A549 (cell line): ENCODE data around the gene RAX2. TPM values are rescaled to one million over a fixed set of nuclear protein-coding genes. Genes with fewer than 3 reads are reported as not detected.

Source experiments
- ATAC-seq, 2 experiments: fragments of 200-7000 bp in 1 of 2; fragments of >200 bp in 1 of 2; cut with Nextera tagmentation in 1 of 2; cut with Tn5 transposase in 1 of 2; 3 replicates each; pipeline versions ENCODE4 v1.8.0 to v1.9.1; 2018 to 2020; ENCODE audit warnings: mild to moderate bottlenecking in 1 of 2, moderate library complexity in 1 of 2
- CTCF ChIA-PET: fragments of 300-600 bp; sonication (Branson Sonifier 250); formaldehyde crosslinking; extraction: SDS; loops from one replicate; lab custom pipeline; 2021; ENCODE audit warnings: antibody characterized with exemption, inconsistent platforms; lab: Yijun Ruan, JAX
- POLR2A ChIA-PET: fragments of 350-600 bp; formaldehyde crosslinking; extraction: SDS; loops from one replicate; lab custom pipeline; 2021; ENCODE audit warnings: antibody characterized with exemption, inconsistent platforms; lab: Yijun Ruan, JAX
- DNase-seq, 2 experiments: peaks; one replicate each; pipeline versions ENCODE4 v3.0.0 to v3.0.0-alpha.2; 2011 to 2016; ENCODE audit warnings: low read depth in 1 of 2, low spot score in 1 of 2
- FAIRE-seq: peaks from 2 replicates; lab custom pipeline; 2011; peaks lifted over from hg19 to GRCh38; lab: Jason Lieb, UNC
- H3K27ac ChIP-seq, 2 experiments: fragments of >200 bp; sonication (Bioruptor Twin); formaldehyde crosslinking; 3 replicates each; pipeline ENCODE4 v1.5.1; 2016 to 2017
- H3K4me1 ChIP-seq: fragments of >200 bp; sonication (Bioruptor Twin); formaldehyde crosslinking; 3 replicates; pipeline ENCODE4 v1.6.1; 2016
- H3K4me2 ChIP-seq: fragments of >200 bp; sonication (Bioruptor Twin); formaldehyde crosslinking; 3 replicates; pipeline ENCODE4 v1.6.1; 2016
- H3K4me3 ChIP-seq: fragments of >200 bp; sonication (Bioruptor Twin); formaldehyde crosslinking; 3 replicates; pipeline ENCODE4 v1.5.1; 2016
- H3K9me3 ChIP-seq: fragments of >200 bp; sonication (Bioruptor Twin); formaldehyde crosslinking; 3 replicates; pipeline ENCODE4 v1.6.1; 2016
- ATOH8 ChIP-seq: fragments of 250-450 bp; sonication (Bioruptor Pico); IDR thresholded peaks from 2 replicates; pipeline ENCODE4 v1.5.0; 2020; ENCODE audit warnings: low read depth, mild to moderate bottlenecking, moderate library complexity
- CHD4 ChIP-seq: fragments of 200-600 bp; sonication (generic); IDR thresholded peaks from 2 replicates; pipeline ENCODE4 v1.6.1; 2016; ENCODE audit warnings: antibody characterized with exemption, mild to moderate bottlenecking, borderline replicate concordance
- E2F6 ChIP-seq: IDR thresholded peaks from 2 replicates; pipeline ENCODE4 v1.6.1; 2012; ENCODE audit warnings: low read depth, borderline replicate concordance
- EHMT2 ChIP-seq: fragments of 200-600 bp; sonication (generic); IDR thresholded peaks from 2 replicates; pipeline ENCODE4 v1.6.1; 2016; ENCODE audit warnings: antibody characterized with exemption, low read depth, mild to moderate bottlenecking, moderate library complexity
- ELK1 ChIP-seq: fragments of 150-350 bp; IDR thresholded peaks from 2 replicates; pipeline ENCODE4 v1.6.1; 2014; ENCODE audit warnings: low read depth, mild to moderate bottlenecking, low read length
- ESRRA ChIP-seq: fragments of 150-350 bp; IDR thresholded peaks from 2 replicates; pipeline ENCODE4 v1.6.1; 2014; ENCODE audit warnings: mild to moderate bottlenecking, low read length, borderline replicate concordance
- FOSL2 ChIP-seq, 2 experiments: fragments of 450-650 bp in 1 of 2; fragments of >200 bp in 1 of 2; sonication (Bioruptor Twin) in 1 of 2; formaldehyde crosslinking; IDR thresholded peaks; 2 replicates each; pipeline versions ENCODE4 v1.5.0 to v1.6.1; 2016 to 2020; ENCODE audit warnings: mild to moderate bottlenecking in 1 of 2, moderate library complexity in 1 of 2
- GATA3 ChIP-seq: IDR thresholded peaks from 2 replicates; pipeline ENCODE4 v1.6.1; 2012; ENCODE audit warnings: borderline replicate concordance
- HES2 ChIP-seq: fragments of >200 bp; sonication (Bioruptor Twin); formaldehyde crosslinking; IDR thresholded peaks from 2 replicates; pipeline ENCODE4 v1.6.1; 2016
- HMGXB4 ChIP-seq: fragments of 250-450 bp; sonication (Bioruptor Pico); IDR thresholded peaks from 2 replicates; pipeline ENCODE4 v1.5.0; 2021; ENCODE audit warnings: mild to moderate bottlenecking, moderate library complexity, borderline replicate concordance
- HOXA7 ChIP-seq: fragments of 250-450 bp; sonication (Bioruptor Pico); IDR thresholded peaks from 2 replicates; pipeline ENCODE4 v1.5.0; 2020; ENCODE audit warnings: mild to moderate bottlenecking, moderate library complexity
- HOXB5 ChIP-seq: fragments of 250-450 bp; sonication (Bioruptor Pico); IDR thresholded peaks from 2 replicates; pipeline ENCODE4 v1.5.0; 2020; ENCODE audit warnings: mild to moderate bottlenecking, moderate library complexity
- JUNB ChIP-seq: fragments of >200 bp; sonication (Bioruptor Twin); formaldehyde crosslinking; IDR thresholded peaks from 2 replicates; pipeline ENCODE4 v1.6.1; 2016
- KDM1A ChIP-seq: fragments of 200-600 bp; sonication (generic); IDR thresholded peaks from 2 replicates; pipeline ENCODE4 v1.6.1; 2016; ENCODE audit warnings: low read depth, mild to moderate bottlenecking
- MAX ChIP-seq: IDR thresholded peaks from 2 replicates; pipeline ENCODE4 v1.6.1; 2012
- MAZ ChIP-seq: fragments of 150-350 bp; IDR thresholded peaks from 2 replicates; pipeline ENCODE4 v1.6.1; 2014; ENCODE audit warnings: antibody characterized with exemption, low read depth, low read length, borderline replicate concordance
- NFE2L2 ChIP-seq: fragments of 150-350 bp; conservative IDR thresholded peaks from 2 replicates; pipeline ENCODE4 v1.6.1; 2014; ENCODE audit warnings: low read length
- NR3C1 ChIP-seq: fragments of >200 bp; sonication (Bioruptor Twin); formaldehyde crosslinking; IDR thresholded peaks from 3 replicates; pipeline ENCODE4 v1.6.1; 2017
- PBX3 ChIP-seq: IDR thresholded peaks from 2 replicates; pipeline ENCODE4 v1.6.1; 2012
- PHF8 ChIP-seq: fragments of 200-600 bp; sonication (generic); IDR thresholded peaks from 2 replicates; pipeline ENCODE4 v1.6.1; 2016; ENCODE audit warnings: low read depth, mild to moderate bottlenecking, antibody characterized with exemption, moderate library complexity, borderline replicate concordance
- POLR2A ChIP-seq: IDR thresholded peaks from 2 replicates; pipeline ENCODE4 v1.6.1; 2012; ENCODE audit warnings: mild to moderate bottlenecking, low read length
- POLR2AphosphoS2 ChIP-seq: conservative IDR thresholded peaks from 2 replicates; pipeline ENCODE4 v1.6.1; 2012; ENCODE audit warnings: low read length, improper control_type of control experiment, inconsistent platforms
- RARB ChIP-seq: fragments of 250-450 bp; sonication (Bioruptor Pico); IDR thresholded peaks from 2 replicates; pipeline ENCODE4 v1.8.0; 2021; ENCODE audit warnings: mild to moderate bottlenecking, moderate library complexity
- RNF2 ChIP-seq: fragments of 200-600 bp; sonication (generic); IDR thresholded peaks from 2 replicates; pipeline ENCODE4 v1.6.1; 2016; ENCODE audit warnings: low read depth, mild to moderate bottlenecking, antibody characterized with exemption, moderate library complexity, borderline replicate concordance
- SREBF2 ChIP-seq: fragments of 450-650 bp; IDR thresholded peaks from 2 replicates; pipeline ENCODE4 v1.6.1; 2014; ENCODE audit warnings: mild to moderate bottlenecking, moderate library complexity
- USF2 ChIP-seq: fragments of 450-650 bp; IDR thresholded peaks from 2 replicates; pipeline ENCODE4 v1.6.1; 2014; ENCODE audit warnings: antibody characterized with exemption
- ZC3H11A ChIP-seq: fragments of 450-650 bp; IDR thresholded peaks from 2 replicates; pipeline ENCODE4 v1.6.1; 2014; ENCODE audit warnings: antibody characterized with exemption, mild to moderate bottlenecking
- ZNF302 ChIP-seq: fragments of 250-450 bp; sonication (Bioruptor Pico); IDR thresholded peaks from 2 replicates; pipeline ENCODE4 v1.9.0; 2021; ENCODE audit warnings: inconsistent platforms, mild to moderate bottlenecking, moderate library complexity
- WGBS: methylation state at CpG from one replicate; pipeline ENCODE4 v1.1.6; 2017; ENCODE audit errors: missing lambda C conversion rate; 5-methylcytosine and 5-hydroxymethylcytosine counted together
- polyA plus RNA-seq, 4 experiments: library from polyadenylated mRNA; depleted of rRNA in 3 of 4; stranded (reverse); fragments of >200 nt; fragmentation: RNase III in 1 of 4; extraction: RNeasy Plus Mini Kit Qiagen cat#74134 plus additional on column Dnase treatment in 1 of 4; gene quantifications; 2 replicates in 3 of 4; 3 replicates in 1 of 4; pipeline ENCODE4 v1.2.3, GENCODE V29; 2011 to 2017

Gene RAX2
- polyA plus RNA-seq, 2 of the 4 experiments (the other 2 are of a cell fraction) = not detected

GRCh38 chr19:3788996-3789778, 17.2 kb upstream of the RAX2 start:
- WGBS = 54% methylated on average over 16 of the region's 16 CpGs
- CTCF ChIA-PET = interaction anchor here (0.9 to 1.8 kb wide), 3 partner anchors 10 to 32 kb away, joined by 3 to 5 read pairs (median 3); no protein-coding TSS in a partner anchor
- FAIRE-seq (no peak), DNase-seq (no peak), ATAC-seq (no peak)
- Histone ChIP-seq H3K4me2 (no peak overlapping the region), H3K27ac (no peak overlapping the region), H3K9me3 (no peaks in the 10 kb centered on the region), H3K4me1 (peaks cover 9% of the 10 kb centered on the region; the same call in 1 of the 3 replicates), H3K4me3 (no peak overlapping the region)
- TF ChIP-seq GATA3 (no peak), PBX3 (no peak), E2F6 (no peak), HOXB5 (no peak), POLR2A (no peak), ESRRA (no peak), NR3C1 (no peak), JUNB (no peak), HES2 (no peak), RARB (CRISPR knock-in tag) (no peak), PHF8 (no peak), MAX (no peak), USF2 (no peak), ZNF302 (no peak)
- POLR2A ChIA-PET = interaction anchor here (1.0 kb wide), 1 partner anchor 196 kb away, joined by 7 read pairs; the partner anchor contains the start of gene EEF2

- ATAC-seq (no peak), DNase-seq (no peak)
- H3K4me2 ChIP-seq = peak within 1 kb of the TSS; percentile 74
- TF ChIP-seq POLR2AphosphoS2 = no peak
- TF ChIP-seq EHMT2 = no peak
- no peak for TF ChIP-seq MAZ
- TF ChIP-seq KDM1A = no peak
- TF ChIP-seq PHF8 = no peak
- no peak for TF ChIP-seq ELK1
- no peak for TF ChIP-seq NFE2L2
- TF ChIP-seq HMGXB4 (CRISPR knock-in tag) = no peak
- no peak for TF ChIP-seq CHD4
- no peak for TF ChIP-seq ZC3H11A
- TF ChIP-seq POLR2A = no peak
- TF ChIP-seq HOXA7 (CRISPR knock-in tag) = no peak
- TF ChIP-seq HOXB5 = no peak
- no peak for TF ChIP-seq ATOH8
- no peak for TF ChIP-seq RNF2
- TF ChIP-seq MAX = no peak
- TF ChIP-seq SREBF2 = no peak
- TF ChIP-seq FOSL2 (IDR thresholded peaks at IDR 0.05) = no peak
- TF ChIP-seq FOSL2 (CRISPR knock-in tag; IDR thresholded peaks at IDR 0.05) = no peak
- TF ChIP-seq, all 56 proteins: peak for 0
- CTCF ChIA-PET = no interaction called here
- WGBS = 93% methylated on average over 21 of the region's 101 CpGs
- peaks cover 9% of the 10 kb centered on the region; the same call in 1 of the 3 replicates for H3K4me1 ChIP-seq
- H3K9me3 ChIP-seq = peaks cover 16% of the 10 kb centered on the region
- H3K4me3 ChIP-seq = no peak within 1 kb of the TSS
- POLR2A ChIA-PET = no interaction called here
- no peak for FAIRE-seq
- peak within 1 kb of the TSS in 1 of 2 experiments; percentile 72; a peak in 4 of 6 replicates for H3K27ac ChIP-seq
Observed at GRCh38 chr19:3785938-3786824, 14.2 kb upstream of the RAX2 start, which contains the start of gene MATK. TSS of gene MATK (minus strand) at chr19:3786381. CDS start at chr19:3785135, 1,246 bp downstream.
